Stimulated activated CD8-positive, alpha-beta memory T cell treated with anti-CD3 and anti-CD28 coated beads, Interleukin-12 subunit alpha, Interleukin-12 subunit beta, amount 100 ng/mL, for 24 hours (primary cell): ENCODE results near the gene PPP2R5B.

Experiments used
- DNase-seq: peaks from one replicate; pipeline ENCODE4 v3.0.0-alpha.2; 2020; ENCODE audit errors: extremely low read depth

PPP2R5B gene

DNA sequence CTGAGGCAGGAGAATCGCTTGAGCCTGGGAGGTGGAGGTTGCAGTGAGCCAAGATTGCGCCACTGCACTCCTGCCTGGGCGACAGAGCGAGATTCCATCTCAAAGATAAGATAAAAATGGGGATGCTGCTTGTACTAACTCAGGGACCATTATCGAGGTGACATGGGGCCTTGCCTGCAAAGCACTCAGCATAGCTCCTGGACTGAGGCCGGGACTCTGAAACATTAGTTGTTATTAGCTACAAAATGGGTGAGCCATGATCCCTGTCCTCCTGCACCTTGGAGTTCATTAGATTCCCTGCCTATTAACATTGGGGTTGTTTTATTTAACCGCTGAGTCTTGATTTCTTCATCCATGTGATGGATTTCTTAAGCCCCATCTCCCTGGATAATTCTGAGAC is 5.1 kb downstream of the PPP2R5B start:
- no peak for DNase-seq

DNA sequence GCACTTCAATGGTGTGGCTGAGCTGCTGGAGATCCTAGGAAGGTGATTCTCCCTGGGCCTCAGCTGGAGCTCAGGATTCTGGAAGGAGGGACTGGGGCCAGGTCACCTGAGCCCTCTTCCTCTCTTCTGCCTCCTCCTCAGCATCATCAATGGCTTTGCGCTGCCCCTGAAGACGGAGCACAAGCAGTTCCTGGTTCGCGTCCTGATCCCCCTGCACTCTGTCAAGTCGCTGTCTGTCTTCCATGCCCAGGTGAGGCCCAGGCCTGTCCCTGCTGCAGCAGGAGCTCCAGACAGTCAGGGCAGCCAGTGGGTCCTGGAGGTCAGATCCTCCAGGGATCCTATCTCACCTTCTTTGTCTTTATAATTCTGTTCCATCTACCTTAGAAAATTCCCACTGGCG is 5.9 kb downstream of the PPP2R5B start:
- no peak for DNase-seq

DNA sequence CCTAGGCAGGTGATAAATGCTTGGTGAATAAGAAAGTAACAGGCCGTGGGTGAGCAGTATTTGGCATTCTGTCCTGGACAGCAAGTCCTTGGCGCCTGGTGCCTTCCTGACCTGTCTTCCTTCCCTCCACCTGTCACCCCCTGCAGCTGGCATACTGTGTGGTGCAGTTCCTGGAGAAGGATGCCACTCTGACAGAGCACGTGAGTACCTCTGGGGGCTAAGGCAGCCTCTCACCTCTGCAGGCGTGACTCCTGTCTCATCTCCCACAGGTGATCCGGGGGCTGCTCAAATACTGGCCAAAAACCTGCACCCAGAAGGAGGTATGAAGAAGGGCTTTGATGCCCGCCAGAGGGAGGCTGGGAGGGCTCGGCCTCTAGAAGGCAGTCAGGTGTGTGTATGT is 6.8 kb downstream of the PPP2R5B start:
- DNase-seq, result no peak

DNA sequence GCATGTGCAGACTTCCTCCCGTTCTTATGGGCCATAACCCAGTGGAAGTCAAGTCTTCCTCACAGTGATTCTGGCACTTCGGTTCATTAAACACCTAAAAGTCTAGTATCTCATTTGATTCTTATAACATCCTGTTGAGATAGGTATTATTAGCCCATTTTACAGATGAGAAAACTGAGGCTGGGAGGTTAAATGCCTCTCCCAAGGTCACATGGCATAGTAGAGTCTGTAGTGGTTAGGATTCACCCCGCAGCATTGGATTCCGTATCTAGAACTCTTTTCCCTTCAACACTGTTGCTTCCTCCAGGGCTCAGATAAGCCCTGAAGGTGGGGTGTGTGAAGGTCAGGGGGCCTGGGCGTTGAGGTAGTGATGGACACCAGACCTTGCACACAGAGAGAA is 7.8 kb downstream of the PPP2R5B start:
- DNase-seq, result no peak

DNA sequence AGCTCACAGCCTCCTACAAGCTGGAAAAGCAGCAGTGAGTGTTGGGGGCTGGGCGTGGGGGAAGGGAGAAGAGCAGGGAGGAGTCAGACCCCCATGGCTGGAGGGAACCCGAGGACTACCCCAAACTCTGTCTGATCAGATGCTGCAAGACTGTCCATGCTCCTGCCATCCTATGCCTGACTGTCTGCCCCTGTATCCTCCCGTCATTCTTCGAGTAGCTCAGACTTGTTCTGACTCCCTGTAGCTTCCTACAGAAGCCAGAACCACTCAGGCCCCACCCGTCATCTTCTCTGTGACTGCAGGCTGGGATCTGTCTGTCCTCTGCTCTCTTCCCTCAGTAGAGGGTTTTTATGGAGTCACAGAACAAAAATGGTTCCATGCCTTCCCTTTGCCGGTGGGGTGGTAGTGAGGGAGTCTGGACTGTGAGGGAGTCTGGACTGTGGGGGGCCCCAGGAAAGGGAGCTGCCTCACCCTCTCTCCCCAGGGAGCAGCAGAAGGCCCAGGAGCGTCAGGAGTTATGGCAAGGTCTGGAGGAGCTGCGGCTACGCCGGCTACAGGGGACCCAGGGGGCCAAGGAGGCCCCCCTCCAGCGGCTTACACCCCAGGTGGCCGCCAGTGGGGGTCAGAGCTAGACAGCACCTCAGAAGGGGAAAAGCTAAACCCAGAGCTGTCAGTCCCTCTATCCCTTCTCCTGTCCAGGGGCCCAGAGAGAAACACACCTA is 8.9 kb downstream of the PPP2R5B start:
- no peak for DNase-seq

DNA sequence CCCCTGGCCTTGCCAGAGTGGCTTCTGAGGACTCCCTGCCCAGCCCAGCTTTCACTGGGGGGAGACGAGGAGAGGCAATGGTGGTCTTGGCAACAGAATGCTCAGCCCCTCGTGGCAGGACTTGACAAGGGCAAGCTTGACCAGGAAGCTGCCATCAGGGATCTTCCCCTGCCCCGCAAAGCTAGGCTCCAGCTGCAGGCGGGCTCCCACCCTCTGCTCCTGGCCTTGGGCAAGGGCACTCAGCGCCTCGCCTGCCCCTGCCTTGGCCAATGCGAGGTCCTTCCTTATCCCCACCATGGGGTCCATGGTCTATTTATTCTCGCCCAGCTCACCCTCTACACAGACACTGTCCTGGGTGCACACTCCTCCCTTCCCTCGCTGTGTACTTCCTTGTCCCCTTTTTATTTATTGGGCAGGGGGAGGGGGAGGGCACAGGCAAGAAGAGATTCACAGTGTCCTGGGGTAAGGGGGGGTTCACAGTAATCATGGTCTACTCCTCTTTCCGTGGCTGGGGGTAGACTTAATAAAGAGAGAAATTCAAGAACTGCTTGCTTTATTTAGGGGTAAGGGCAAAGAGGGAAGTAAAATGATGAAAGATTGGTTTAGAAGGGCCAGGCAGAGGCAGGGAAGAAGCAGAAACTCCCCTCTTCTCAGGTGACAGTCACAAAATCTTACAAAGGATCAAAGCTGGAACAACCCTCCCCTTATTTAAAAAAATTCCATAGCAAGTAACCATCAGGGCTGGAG is 9.6 kb downstream of the PPP2R5B start:
- no peak for DNase-seq

DNA sequence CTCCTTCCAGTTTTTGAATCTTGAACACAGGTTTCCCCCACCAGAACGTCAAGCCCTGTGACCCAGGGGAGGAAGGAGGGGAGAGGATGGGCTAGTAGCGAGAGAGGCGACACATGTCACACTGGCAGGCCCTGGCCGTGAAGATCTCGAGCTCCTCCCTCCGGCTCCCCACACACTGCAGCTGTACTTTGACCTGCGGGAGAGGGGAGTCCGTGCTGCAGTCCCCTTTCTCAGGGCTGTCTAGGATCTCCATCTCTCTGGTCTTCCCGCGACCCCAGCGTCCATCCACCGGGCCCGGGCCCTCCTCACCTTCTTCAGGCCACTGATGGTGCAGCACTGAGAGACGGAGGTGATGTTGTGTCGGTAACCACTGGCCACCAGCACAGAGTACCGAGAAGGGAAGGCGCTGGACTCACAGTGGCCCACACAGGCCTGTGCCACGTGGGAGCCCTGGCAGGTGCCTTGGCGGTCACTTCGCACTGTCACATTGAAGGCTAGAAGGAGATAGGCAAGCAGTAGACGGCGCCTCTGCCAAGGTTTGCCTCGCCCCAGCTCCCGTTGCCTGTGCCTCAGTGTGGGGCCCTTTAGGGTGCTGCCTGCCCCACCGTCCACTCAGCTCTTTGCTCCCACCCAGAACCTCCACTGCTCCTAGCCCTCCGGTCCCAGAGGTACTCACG is 10.3 kb downstream of the PPP2R5B start:
- no peak for DNase-seq

DNA sequence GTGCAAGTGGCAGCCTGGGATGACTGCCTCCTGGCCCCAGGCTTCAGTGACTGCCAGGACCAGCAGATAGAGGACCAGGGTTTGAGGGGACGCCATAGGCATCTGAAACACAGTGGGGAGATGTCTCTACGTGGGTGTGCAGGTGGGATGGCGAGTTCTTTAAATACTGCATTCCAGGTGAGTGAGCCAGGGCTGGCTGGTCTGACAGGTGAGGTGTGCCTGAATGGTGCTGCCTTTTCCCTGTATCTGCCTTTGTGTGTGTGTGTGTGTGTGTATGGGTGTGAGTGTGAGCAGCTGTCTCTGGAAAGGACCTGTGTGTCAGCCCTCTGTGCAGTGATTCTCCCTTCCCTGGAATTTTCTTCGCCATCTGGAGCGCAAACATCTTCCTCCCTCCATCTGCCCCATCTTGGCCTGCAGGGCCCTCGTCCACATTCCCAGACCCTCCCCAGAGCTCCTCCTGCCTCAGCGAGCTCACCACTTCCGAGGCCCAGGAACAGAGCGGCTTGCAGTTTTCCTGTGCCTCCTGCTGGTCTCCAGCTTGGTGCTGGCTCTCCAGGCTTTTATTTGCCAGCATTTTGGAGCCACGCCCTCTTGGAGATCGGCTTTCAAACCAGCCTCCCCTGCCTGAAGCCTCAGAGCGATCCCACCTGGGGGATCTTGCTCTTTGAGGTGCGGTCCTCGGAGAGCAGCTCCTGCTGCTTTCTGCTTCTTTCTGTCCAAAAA is 11.0 kb downstream of the PPP2R5B start, which contains the start of gene GPHA2:
Gene GPHA2 (minus strand): TSS at position 535 of the 723 bp plus-strand sequence. CDS start 433 bp downstream, at position 102.
- DNase-seq, result no peak

DNA sequence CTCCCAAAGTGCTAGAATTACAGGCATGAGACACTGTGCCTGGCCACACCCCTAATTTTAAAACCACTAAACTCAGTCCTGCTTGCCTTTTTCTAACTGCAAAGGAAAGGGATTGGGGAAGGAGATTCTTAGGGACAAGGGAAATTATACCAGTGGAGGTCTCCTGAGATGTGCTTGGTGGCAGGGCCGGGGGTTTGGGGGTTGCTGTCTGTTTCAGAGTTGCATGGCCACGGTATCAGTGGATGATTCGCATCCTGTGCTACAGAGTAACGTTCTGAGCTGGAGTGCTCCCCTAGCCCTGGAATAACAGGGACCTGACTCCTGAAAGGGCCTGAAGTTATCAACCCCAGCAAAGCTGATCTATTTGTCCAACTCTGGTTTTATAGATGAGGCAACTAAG is 12.1 kb downstream of the PPP2R5B start:
- no peak for DNase-seq

DNA sequence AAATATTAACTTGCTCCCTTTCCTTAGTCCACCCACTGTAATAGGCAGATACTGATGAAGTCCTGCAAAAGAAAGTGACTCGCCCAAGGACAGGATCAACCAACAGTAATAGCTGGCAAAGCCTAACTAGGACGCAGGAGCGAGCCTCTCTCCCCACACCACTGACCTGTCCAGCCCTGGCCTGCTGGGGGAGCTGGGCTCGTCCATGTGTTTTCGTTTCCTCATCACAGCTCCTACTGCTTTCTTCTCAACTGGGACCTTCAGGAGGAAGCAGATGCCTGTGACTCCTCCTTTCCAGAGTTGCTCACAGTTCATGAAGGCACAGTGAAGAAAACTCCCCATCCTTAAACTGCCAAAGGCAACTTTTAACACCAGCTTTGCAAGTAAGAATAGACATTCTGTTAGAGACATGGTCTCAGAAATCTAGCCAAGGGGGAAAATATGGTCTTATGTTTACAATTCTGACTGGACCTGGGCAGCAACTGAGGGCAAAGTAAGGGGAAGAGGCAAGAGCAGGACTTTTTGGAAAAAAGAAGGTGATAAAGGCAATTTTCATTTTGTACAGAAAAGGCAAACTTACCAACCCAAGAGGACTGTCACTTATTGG is 22.8 kb downstream of the PPP2R5B start:
- DNase-seq, result no peak

DNA sequence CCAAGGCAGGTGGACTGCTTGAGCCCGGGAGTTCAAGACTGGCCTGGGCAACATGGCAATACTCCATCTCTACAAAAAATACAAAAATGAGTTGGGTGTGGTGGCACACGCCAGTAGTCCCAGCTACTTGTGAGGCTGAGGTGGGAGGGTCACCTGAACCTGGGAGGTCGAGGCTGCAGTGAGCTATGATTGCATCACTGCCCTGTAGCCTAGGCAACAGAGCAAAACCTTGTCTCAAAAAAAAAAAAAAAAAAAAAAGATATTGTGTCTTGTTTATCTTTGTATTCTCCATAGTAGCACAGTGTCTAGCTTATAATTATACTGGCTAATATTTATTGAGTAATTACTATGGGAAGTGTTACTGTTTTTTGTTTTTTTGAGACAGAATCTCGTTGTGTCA is 27.0 kb downstream of the PPP2R5B start:
- DNase-seq, result no peak

DNA sequence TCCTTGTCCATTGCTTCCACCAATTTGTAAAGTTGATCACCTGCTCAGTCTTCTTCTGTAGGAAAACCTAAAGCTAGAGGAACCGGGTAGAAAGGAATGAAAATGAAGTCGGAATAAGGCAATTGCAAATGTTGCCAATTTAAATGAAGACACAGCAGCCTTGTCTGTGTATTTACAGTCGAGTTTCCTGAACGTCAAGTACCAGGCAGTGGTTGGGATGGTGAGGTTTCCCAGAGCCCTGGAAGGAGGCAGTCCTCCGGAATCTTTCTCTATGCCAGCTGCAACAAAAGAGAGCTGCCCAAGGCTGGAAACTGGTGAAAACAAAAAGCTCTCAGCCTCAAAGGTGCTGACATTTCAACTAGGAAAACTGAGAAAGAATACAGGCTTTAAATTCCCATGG is 29.7 kb downstream of the PPP2R5B start:
- DNase-seq, result no peak

DNA sequence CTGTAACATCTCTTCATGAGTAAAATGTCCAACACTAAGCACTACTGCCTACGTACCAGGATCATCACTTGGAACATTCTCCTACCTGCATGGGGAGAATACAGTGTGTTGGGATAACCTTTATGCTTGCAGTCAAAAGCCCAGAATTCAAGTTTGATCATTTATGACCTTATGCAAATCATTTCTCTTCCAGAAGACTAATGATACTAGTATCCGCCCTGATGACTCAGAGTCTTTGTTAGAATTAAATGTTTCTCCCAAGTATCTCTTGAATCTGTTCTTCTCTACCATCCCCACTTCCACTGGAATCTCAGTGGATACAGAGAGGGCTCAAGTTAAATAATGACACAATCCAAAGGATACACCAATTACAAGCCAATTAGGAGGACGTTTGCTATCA is 35.0 kb downstream of the PPP2R5B start:
- no peak for DNase-seq

DNA sequence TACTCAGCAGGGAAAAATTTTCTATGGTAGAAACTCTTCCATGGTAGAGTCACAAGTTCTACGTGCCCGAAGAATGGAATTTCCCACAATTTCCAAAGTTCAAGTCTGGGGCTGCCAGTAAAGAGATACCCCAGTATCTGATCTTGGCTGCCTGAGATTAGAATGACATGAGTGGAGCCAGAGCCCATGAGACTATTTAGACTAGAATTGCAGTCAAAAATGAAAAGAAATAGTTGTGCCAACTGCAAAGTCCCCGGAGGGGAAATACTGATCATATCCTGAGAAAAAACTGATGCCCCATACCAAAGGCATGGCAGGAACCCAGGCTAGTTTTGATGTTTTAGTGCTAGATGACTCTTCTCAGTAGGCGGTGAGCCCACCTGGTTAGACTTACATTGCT is 36.2 kb downstream of the PPP2R5B start:
- no peak for DNase-seq

DNA sequence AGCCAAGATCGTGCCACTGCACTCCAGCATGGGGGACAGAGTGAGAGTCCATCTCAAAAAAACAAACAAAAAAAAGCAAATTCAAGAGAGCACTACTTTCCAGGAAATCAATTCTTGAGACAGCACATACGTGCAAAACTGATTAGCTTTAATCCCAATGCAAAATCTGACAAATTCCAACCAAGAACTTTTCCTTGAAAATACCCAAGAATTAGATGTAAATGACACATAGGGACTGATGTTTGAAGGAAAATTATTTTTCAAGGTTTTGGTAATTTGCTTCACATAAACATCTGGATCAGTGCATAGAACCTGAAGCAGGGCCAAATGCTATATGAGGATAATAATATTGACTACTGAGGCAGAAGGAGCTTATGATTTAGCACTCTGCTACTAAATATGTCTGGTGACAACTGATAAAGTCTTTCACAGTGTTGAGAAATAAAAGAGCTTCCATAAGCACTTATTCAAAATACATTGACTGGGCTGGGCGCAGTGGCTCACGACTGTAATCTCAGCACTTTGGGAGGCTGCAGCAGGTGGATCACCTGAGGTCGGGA is 38.7 kb downstream of the PPP2R5B start:
- DNase-seq, result no peak

DNA sequence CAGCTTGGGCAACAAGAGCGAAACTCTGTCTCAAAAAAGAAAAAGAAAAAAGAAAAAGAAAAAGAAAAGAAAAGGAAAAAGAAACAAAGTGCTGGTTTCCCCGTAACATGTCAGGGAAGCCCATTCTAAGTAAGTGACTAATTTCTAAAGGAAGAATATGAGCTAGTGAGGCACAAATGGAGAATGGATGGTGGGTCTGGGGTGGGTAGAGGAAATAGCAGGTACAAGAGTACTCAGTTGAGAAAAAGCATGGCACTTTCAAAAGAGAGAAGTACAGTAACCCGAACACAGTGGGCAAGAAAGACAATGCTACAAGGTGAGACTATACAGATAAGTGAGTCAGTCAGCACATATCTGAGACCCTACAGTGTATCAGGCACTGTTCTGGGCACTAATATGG is 42.9 kb downstream of the PPP2R5B start:
- DNase-seq, result no peak

DNA sequence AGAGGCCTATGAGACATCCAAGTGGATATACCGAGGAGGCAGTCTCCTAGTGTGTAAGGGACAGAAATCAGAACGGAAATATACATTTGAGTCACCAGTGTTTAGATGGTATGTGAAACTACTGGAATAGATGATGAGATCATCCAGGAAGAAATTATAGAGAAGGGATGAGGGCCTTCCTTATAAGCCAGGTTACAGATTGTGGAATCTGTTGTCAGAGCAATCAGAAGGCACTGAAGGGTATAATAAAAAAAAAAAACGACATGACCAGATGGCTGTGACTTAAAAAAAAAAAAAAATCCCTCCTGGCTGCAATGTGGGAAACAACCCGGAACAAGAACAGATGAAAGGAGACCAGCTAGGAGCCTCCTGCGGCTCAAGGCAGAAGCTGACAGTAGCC is 44.7 kb downstream of the PPP2R5B start:
- DNase-seq, result no peak

DNA sequence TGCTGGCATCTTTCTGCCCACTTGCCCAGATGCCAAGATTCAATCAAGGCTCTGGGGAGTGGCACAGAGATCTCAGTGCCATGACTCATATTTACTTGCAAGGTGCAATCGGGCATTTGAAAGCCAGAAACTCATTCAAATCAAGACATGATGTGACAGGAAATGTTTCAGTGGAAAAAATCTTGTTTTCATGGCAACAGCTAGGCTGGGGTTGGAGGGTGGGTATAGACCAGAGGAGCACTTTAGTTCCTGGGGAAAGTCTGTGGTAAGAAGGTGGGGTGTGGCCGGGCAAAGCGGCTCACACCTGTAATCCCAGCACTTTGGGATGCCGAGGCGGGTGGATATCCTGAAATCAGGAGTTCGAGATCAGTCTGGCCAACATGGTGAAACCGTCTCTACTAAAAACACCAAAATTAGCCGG is 46.3 kb downstream of the PPP2R5B start:
- no peak for DNase-seq

DNA sequence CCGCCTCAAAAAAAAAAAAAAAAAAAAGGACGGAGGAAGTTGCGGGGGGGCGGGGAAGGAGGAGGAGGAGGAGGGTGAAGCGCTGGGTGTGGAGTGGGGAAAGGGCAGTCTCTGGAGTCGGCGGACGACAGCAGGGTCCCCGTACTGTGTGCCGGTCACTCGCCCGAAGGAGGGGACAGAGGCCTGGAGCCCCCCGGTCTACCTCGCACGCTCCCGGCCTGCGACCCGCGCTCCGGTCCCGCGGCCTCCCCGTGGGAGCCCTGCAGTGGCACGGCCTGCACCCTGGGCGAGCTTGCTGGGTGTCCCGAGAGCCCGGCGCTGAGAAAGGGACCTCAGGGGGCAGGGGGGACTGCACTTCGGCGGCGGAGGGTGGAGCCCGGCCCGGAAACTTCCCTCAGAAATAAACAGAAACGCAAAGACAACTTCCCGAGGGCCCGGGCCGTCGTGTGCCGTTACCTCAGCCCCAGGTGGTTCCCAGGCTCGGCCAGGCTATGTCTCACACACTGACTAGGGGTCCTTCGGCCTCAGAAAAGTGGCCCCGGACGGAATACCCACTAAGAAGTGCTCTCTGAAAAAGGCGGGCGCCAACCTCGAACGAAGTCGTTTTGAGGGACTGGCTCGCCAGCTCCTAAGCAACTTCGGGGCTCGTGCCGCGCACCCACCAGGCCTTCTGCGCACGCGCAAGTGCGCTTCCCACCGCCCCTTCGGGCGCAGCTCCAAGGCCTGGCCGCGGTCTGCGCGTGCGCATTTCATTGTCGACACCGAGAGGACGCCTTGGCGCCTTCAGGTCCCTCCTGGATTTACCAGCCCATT is 47.1 kb downstream of the PPP2R5B start, which contains the start of gene MAJIN:
Gene MAJIN (minus strand): TSS at position 688 of the 813 bp plus-strand sequence. CDS start 12,703 bp downstream, outside the sequence.
- peak; percentile 70 for DNase-seq

DNA sequence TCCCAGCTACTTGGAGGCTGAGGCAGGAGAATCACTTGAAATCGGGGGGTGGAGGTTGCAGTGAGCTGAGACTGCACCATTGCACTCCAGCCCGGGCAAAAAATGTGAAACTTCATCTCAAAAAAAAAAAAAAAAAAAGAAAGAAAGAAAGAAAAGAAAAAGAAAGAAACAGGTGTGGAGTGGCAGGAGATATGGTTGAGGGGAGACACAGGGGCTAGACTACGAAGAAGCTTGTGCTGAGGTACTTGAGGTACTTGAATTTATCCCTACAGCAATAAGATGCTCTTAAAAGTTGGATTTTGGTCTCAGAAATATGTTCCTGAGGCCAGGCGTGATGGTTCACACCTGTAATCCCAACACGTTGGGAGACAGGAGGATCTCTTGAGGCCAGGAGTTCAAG is 49.6 kb downstream of the PPP2R5B start:
- no peak for DNase-seq
